Measurements from ENCODE around the gene PRPH2.
"Not testable (repeated sequence)": the region's sequence is repeated elsewhere in the genome, so short reads cannot be mapped to it uniquely, and the experiment has no call there.

Gene PRPH2

GRCh38 chr6:42707595-42707994, 14.8 kb downstream of the PRPH2 start:
- DNase-seq = no peak
- in situ Hi-C loops (cut with MboI; ENCODE audit: low pct_unique_long_range_greater_than_20kb, low sequenced_read_pairs) = no loop called here

GRCh38 chr6:42704937-42705374, 17.4 kb downstream of the PRPH2 start:
- no peak for DNase-seq
- in situ Hi-C loops (cut with MboI; ENCODE audit: low pct_unique_long_range_greater_than_20kb, low sequenced_read_pairs) = no loop called here

GRCh38 chr6:42704251-42704936, 18.0 kb downstream of the PRPH2 start:
- DNase-seq = no peak
- in situ Hi-C loops (cut with MboI; ENCODE audit: low pct_unique_long_range_greater_than_20kb, low sequenced_read_pairs) = no loop called here

- DNase-seq; in situ Hi-C loops (cut with MboI; ENCODE audit: low pct_unique_long_range_greater_than_20kb, low sequenced_read_pairs): not testable (repeated sequence)
These were observed 19.6 kb downstream of the PRPH2 start for GRCh38 chr6:42702786-42703185.

- in situ Hi-C loops (cut with MboI; ENCODE audit: low pct_unique_long_range_greater_than_20kb, low sequenced_read_pairs) = no loop called here
- no peak for DNase-seq
These were observed 20.2 kb downstream of the PRPH2 start for GRCh38 chr6:42702200-42702599.

GRCh38 chr6:42698217-42698616, 24.2 kb downstream of the PRPH2 start:
- in situ Hi-C loops (cut with MboI; ENCODE audit: low pct_unique_long_range_greater_than_20kb, low sequenced_read_pairs) = no loop called here
- no peak for DNase-seq

- in situ Hi-C loops (cut with MboI; ENCODE audit: low pct_unique_long_range_greater_than_20kb, low sequenced_read_pairs) = no loop called here
- DNase-seq = no peak
These were observed 25.1 kb downstream of the PRPH2 start for GRCh38 chr6:42697268-42697655.

- DNase-seq = no peak
- in situ Hi-C loops (cut with MboI; ENCODE audit: low pct_unique_long_range_greater_than_20kb, low sequenced_read_pairs) = no loop called here
These were observed 25.7 kb downstream of the PRPH2 start for GRCh38 chr6:42696526-42697267.

- in situ Hi-C loops (cut with MboI; ENCODE audit: low pct_unique_long_range_greater_than_20kb, low sequenced_read_pairs) = no loop called here
- DNase-seq = no peak
These were observed 27.8 kb downstream of the PRPH2 start for GRCh38 chr6:42694586-42694985.

- DNase-seq = peak; percentile 47
- in situ Hi-C loops (cut with MboI; ENCODE audit: low pct_unique_long_range_greater_than_20kb, low sequenced_read_pairs) = no loop called here
These were observed 28.6 kb downstream of the PRPH2 start for GRCh38 chr6:42693725-42694323.

- in situ Hi-C loops (cut with MboI; ENCODE audit: low pct_unique_long_range_greater_than_20kb, low sequenced_read_pairs) = no loop called here
- no peak for DNase-seq
These were observed 30.1 kb downstream of the PRPH2 start for GRCh38 chr6:42692137-42692911.

- in situ Hi-C loops (cut with MboI; ENCODE audit: low pct_unique_long_range_greater_than_20kb, low sequenced_read_pairs) = no loop called here
- DNase-seq = no peak
These were observed 31.5 kb downstream of the PRPH2 start for GRCh38 chr6:42690872-42691271.

- DNase-seq = no peak
- in situ Hi-C loops (cut with MboI; ENCODE audit: low pct_unique_long_range_greater_than_20kb, low sequenced_read_pairs) = no loop called here
These were observed 32.2 kb downstream of the PRPH2 start for GRCh38 chr6:42690151-42690702.

- DNase-seq = no peak
- in situ Hi-C loops (cut with MboI; ENCODE audit: low pct_unique_long_range_greater_than_20kb, low sequenced_read_pairs) = no loop called here
These were observed 33.0 kb downstream of the PRPH2 start for GRCh38 chr6:42689371-42689770.

GRCh38 chr6:42688281-42688680, 34.1 kb downstream of the PRPH2 start:
- in situ Hi-C loops (cut with MboI; ENCODE audit: low pct_unique_long_range_greater_than_20kb, low sequenced_read_pairs) = no loop called here
- DNase-seq = no peak

- DNase-seq = no peak
- in situ Hi-C loops (cut with MboI; ENCODE audit: low pct_unique_long_range_greater_than_20kb, low sequenced_read_pairs) = no loop called here
These were observed 43.0 kb downstream of the PRPH2 start for GRCh38 chr6:42679358-42679757.

GRCh38 chr6:42674780-42675179, 47.6 kb downstream of the PRPH2 start:
- in situ Hi-C loops (cut with MboI; ENCODE audit: low pct_unique_long_range_greater_than_20kb, low sequenced_read_pairs) = loop anchor here (25.0 kb wide), 1 partner anchor 188 kb away; no protein-coding TSS in a partner anchor
- DNase-seq = no peak

- DNase-seq = not testable (repeated sequence)
- in situ Hi-C loops (cut with MboI; ENCODE audit: low pct_unique_long_range_greater_than_20kb, low sequenced_read_pairs) = loop anchor here (25.0 kb wide), 1 partner anchor 188 kb away; no protein-coding TSS in a partner anchor
These were observed 48.0 kb downstream of the PRPH2 start for GRCh38 chr6:42674368-42674767.

- DNase-seq = no peak
- in situ Hi-C loops (cut with MboI; ENCODE audit: low pct_unique_long_range_greater_than_20kb, low sequenced_read_pairs) = loop anchor here (25.0 kb wide), 1 partner anchor 198 kb away; no protein-coding TSS in a partner anchor
These were observed 57.7 kb downstream of the PRPH2 start for GRCh38 chr6:42664718-42665117.
